Activated naive CD8-positive, alpha-beta T cell treated with anti-CD3 and anti-CD28 coated beads, Interleukin-2, amount 50 U/mL, for 16 hours (primary cell): ENCODE measurements around the gene RUNDC1.

ENCODE experiments used
- DNase-seq: peaks from one replicate; pipeline ENCODE4 v3.0.0-alpha.2; 2020; ENCODE audit warnings: low read depth, low spot score

Gene RUNDC1

DNA sequence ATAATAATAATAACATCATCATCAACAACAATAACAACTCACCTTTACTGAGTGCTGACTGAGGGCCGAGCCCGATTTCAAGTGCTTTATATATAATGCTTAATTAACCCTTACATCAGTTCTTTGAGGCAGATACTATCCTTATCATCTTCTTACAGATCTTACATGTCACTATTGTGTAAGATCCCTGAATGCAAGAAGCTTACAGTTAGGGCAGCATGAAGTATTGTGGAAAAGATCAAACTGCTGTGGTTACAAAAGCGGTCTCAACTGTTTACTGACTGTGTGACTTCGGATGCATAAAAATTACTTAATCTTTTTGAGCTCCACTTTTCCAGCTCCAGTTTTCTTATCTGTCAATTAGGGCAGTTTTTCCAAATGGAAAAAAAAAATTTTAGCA is 38.6 kb downstream of the RUNDC1 start:
- no peak for DNase-seq

DNA sequence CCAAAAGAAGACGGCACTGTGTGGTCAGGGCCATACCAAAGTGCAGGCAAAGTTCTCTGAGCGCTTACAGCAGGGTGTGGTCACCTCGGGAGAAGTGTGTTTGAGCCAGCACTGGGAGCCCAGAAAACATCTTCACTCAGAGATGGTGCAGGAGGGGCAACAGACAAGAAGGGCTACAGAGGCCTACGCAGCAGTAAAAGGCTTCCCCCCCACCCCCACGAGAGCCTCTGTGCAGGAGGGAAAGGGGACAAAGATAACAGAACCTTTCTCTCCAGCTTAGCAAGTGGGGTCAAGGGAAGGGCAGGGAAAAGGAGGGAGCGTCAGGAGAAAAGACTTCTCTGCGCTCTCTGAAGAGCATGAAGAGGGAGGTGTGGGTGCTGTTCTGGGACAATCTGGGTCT is 39.1 kb downstream of the RUNDC1 start:
- no peak for DNase-seq

- no peak for DNase-seq
Observed at GRCh38 chr17:43020030-43020621, 39.8 kb downstream of the RUNDC1 start.

GRCh38 chr17:43020789-43021740 is 40.7 kb downstream of the RUNDC1 start:
- no peak for DNase-seq

DNA sequence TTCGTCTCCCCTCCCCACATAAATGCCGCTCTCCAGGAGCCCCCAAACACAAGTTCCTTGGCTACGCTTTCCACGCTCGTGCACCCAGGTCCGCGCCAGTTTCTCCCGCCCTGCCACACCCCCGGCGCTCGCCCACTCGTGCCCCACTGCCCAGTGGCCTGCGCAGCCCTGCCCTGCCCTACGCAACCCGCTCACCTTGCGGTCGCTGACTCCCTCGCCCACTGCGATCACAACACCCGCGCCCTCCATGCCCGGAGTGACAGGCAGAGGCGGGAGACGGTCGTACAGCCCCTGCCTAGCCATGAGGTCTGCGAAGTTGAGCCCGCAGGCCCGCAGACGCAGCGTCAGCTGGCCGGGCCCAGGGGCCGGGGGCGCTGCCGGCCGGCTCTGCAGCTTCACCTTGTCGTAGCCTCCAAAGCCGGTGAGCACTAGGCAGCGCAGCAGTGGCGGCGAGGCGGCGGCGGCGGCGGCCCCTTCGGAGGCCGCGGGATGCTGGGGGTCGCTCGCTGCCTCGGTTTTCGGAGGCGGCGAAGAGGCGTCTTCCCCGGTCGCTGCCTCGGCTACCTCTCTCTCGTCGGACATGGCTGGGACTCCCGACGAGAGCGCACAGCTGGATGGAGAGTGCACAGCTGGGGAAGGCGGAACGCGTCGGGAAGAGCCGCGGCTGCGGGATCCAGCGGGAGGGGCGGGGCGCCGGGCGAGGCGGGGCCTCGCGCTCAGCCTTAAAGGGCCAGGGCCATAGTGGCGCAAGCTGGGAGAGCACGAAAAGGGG is 41.6 kb downstream of the RUNDC1 start, which contains the start of gene VAT1:
Gene VAT1, minus strand, starts transcription at position 645 of the 772 bp plus-strand sequence. Its CDS starts 63 bp downstream, at position 582.
- DNase-seq: peak; percentile 38

DNA sequence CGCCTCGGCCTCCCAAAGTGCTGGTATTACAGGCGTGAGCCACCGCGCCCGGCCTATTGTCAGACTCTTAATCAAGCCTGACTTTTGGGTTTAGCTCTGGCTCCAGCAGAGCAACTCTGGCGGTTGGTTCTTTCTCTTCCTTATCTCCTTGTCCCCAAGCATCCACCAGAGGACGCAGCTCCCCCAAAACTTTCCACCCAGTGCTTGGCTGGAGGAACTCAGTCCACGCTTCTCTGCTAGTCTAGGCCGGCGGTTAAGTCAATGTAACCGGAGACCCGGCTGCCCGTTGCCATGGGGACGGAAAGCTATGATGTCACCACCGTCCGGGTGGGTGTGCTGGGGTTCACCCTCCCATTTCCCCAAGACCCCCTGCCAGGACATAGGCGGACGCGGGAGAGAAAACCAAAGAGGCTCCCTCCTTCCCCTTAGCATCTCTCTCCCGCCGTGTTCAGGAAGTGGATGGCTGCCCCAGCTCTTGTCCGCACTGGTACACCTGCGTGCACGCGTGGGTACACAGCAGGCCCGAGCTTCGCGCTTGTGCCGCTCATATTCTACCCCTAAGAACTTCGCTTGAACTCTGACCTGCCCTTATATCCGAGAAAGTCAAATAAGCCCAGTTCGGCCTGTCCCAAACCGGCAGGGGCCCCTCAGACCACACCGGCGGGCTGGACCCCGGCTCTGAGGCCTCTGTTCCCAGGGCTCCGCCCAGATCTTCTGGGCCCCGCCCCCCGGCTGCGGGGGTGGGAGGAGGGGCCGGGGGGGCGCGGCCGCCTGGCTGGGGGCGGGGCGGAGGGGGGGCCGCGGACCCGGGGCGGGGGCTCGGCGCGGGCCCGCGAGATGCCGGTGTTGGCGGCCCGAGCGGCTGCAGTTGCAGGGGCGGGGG is 44.3 kb downstream of the RUNDC1 start, which contains the start of gene RND2:
Gene RND2, plus strand, starts transcription at position 825 of the 883 bp plus-strand sequence. CDS start 117 bp downstream, outside the sequence.
- peak; percentile 63 for DNase-seq

- DNase-seq: no peak
Observed at GRCh38 chr17:43025290-43025657, 44.9 kb downstream of the RUNDC1 start.

GRCh38 chr17:43025766-43026537 is 45.6 kb downstream of the RUNDC1 start:
- no peak for DNase-seq

- no peak for DNase-seq
Observed at GRCh38 chr17:43026595-43026994, 46.2 kb downstream of the RUNDC1 start.

- no peak for DNase-seq
Observed at GRCh38 chr17:43027091-43028032, 47.0 kb downstream of the RUNDC1 start.

- DNase-seq: no peak
Observed at GRCh38 chr17:43028221-43028861, 48.0 kb downstream of the RUNDC1 start.

DNA sequence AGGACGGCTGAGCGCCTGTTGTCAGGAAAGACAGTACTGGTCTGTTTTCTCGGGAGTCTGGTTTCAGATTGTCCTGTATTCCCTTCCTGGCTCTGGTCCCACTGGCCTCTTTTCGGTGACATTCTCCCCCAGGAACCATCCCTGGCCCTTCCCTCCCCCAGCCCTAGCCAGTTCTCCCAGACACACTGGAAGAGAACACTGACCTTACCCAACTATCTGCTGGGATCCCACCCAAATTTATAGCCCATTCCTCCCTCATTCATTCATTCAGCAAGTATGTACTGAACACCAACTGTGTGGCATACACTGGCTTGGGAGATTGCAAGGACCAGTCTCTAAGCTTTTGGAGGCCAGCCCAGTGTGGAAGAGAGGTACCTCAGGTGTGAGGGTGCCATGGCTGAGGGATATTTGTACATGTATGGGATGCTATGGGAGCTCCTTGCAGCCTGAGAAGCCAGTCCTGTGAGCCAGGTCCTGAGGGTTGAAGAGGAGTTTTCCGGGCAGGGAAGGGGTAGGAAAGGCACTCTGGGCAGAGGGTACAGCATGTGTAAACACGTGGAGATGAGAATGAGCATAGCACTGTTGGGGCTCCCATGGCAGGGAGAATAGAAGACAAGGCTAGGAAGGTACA is 49.9 kb downstream of the RUNDC1 start:
- no peak for DNase-seq

GRCh38 chr17:43031666-43032065 is 51.3 kb downstream of the RUNDC1 start:
- no peak for DNase-seq

GRCh38 chr17:43033948-43034881 is 53.9 kb downstream of the RUNDC1 start:
- no peak for DNase-seq

DNA sequence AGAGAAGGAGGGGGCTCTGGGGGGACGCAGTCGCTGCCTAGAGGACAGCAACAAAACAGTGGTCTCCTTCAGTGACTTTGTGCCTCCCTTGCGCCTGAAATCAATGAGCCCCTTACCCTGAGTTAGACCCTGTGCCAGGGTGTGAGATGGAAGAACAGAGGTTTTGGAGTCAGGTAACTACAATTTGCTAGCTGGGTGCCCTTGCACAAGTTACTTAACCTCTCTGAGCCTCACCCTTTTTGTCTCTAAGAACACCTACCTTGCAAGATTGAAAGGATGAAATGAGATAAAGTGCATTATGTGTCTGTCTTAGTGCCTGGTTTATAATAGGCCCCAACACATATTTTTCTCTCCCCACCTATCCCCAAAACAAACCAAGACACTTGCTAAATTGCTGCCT is 54.5 kb downstream of the RUNDC1 start:
- DNase-seq: no peak

DNA sequence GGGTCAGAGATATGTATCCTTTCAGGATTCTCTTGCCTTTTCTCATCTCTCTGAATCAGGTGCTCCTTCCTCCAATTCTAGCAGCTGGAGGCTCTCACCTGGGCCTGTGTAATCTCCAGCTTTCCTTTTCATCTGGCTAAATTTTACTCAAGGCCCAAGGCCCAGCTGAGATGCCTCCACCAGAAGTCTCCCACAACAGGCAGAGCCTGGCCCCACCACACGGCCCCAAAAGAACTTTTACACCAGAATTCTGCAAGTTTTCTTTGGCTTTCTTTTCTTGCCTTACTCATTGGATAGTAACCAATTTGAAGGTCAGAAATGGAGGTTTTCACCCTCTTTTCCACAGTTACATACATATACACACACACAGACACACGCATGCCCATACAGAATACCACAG is 59.3 kb downstream of the RUNDC1 start:
- no peak for DNase-seq

- DNase-seq: no peak
Observed at GRCh38 chr17:43040655-43041054, 60.3 kb downstream of the RUNDC1 start.
